ENCODE results near the gene YIPF2.

The YIPF2 gene

GRCh38 chr19:10935371-10936059 lies 7.1 kb upstream of the YIPF2 start:
- no peak for DNase-seq (ENCODE audit: low read depth)
- H3K4me3 ChIP-seq (ENCODE audit: low read length): no peak overlapping the region
- TF ChIP-seq CTCF (conservative IDR thresholded peaks at IDR 0.05; ENCODE audit: low read depth, low read length): no peak

- H3K4me3 ChIP-seq (ENCODE audit: low read length): peak overlapping the region; percentile 81
- no peak for TF ChIP-seq CTCF (conservative IDR thresholded peaks at IDR 0.05; ENCODE audit: low read depth, low read length)
- DNase-seq (ENCODE audit: low read depth): no peak
Observed at GRCh38 chr19:10929402-10929794, 959 bp upstream of the YIPF2 start.

- DNase-seq (ENCODE audit: low read depth): no peak
- no peak for TF ChIP-seq CTCF (conservative IDR thresholded peaks at IDR 0.05; ENCODE audit: low read depth, low read length)
Observed at GRCh38 chr19:10927730-10928562, 493 bp downstream of the YIPF2 start.

GRCh38 chr19:10924597-10924996 lies 3.8 kb downstream of the YIPF2 start:
- TF ChIP-seq CTCF (conservative IDR thresholded peaks at IDR 0.05; ENCODE audit: low read depth, low read length): no peak
- no peak for DNase-seq (ENCODE audit: low read depth)
- H3K4me3 ChIP-seq (ENCODE audit: low read length): no peak overlapping the region

More at GRCh38 chr19:10927730-10928562, 493 bp downstream of the YIPF2 start:
- H3K4me3 ChIP-seq (ENCODE audit: low read length): peak overlapping the region; percentile 81

GRCh38 chr19:10923260-10924112 lies 5.0 kb downstream of the YIPF2 start:
- no peak for DNase-seq (ENCODE audit: low read depth)
- H3K4me3 ChIP-seq (ENCODE audit: low read length): no peak overlapping the region
- TF ChIP-seq CTCF (conservative IDR thresholded peaks at IDR 0.05; ENCODE audit: low read depth, low read length): no peak

GRCh38 chr19:10922638-10923014 lies 5.8 kb downstream of the YIPF2 start:
- H3K4me3 ChIP-seq (ENCODE audit: low read length): no peak overlapping the region
- no peak for DNase-seq (ENCODE audit: low read depth)
- no peak for TF ChIP-seq CTCF (conservative IDR thresholded peaks at IDR 0.05; ENCODE audit: low read depth, low read length)

Data from retinal pigment epithelial cell (primary cell).